HL-60/S4 treated with phorbol 12-myristate 13-acetate at 8.2 ng/mL for 4 days and 3 days (cell line): ENCODE measurements around the gene ATP2B2.

ENCODE experiments used
- in situ Hi-C: fragments of 300-500 bp; cut with MboI; formaldehyde crosslinking; loops from 2 replicates; pipeline ENCODE4 v1.15.0; 2022; ENCODE audit warnings: low sequenced_read_pairs

Gene ATP2B2

GRCh38 chr3:10434144-10434937, 71.0 kb downstream of the ATP2B2 start:
- in situ Hi-C loops, result no loop called here

- in situ Hi-C loops, result no loop called here
Observed at GRCh38 chr3:10432931-10433330, 72.5 kb downstream of the ATP2B2 start.

GRCh38 chr3:10432156-10432845, 73.1 kb downstream of the ATP2B2 start:
- in situ Hi-C loops, result no loop called here

GRCh38 chr3:10430805-10431204, 74.6 kb downstream of the ATP2B2 start:
- in situ Hi-C loops, result no loop called here

GRCh38 chr3:10428406-10429091, 76.8 kb downstream of the ATP2B2 start:
- in situ Hi-C loops, result no loop called here

GRCh38 chr3:10426346-10427220, 78.8 kb downstream of the ATP2B2 start:
- in situ Hi-C loops, result no loop called here

GRCh38 chr3:10423171-10423882, 82.1 kb downstream of the ATP2B2 start:
- in situ Hi-C loops, result no loop called here

GRCh38 chr3:10421996-10422395, 83.4 kb downstream of the ATP2B2 start:
- in situ Hi-C loops, result no loop called here

- in situ Hi-C loops, result no loop called here
Observed at GRCh38 chr3:10420745-10421475, 84.5 kb downstream of the ATP2B2 start.

GRCh38 chr3:10419637-10420232, 85.7 kb downstream of the ATP2B2 start:
- in situ Hi-C loops, result no loop called here

- in situ Hi-C loops, result no loop called here
Observed at GRCh38 chr3:10417847-10418246, 87.5 kb downstream of the ATP2B2 start.

GRCh38 chr3:10416730-10417300, 88.6 kb downstream of the ATP2B2 start:
- in situ Hi-C loops, result no loop called here

- in situ Hi-C loops, result no loop called here
Observed at GRCh38 chr3:10413041-10413440, 92.3 kb downstream of the ATP2B2 start.

GRCh38 chr3:10411598-10412332, 93.6 kb downstream of the ATP2B2 start:
- in situ Hi-C loops, result no loop called here

- in situ Hi-C loops, result no loop called here
Observed at GRCh38 chr3:10410383-10411002, 94.9 kb downstream of the ATP2B2 start.

GRCh38 chr3:10408680-10409079, 96.7 kb downstream of the ATP2B2 start:
- in situ Hi-C loops, result no loop called here

GRCh38 chr3:10407361-10407760, 98.0 kb downstream of the ATP2B2 start:
- in situ Hi-C loops, result no loop called here

GRCh38 chr3:10406414-10406813, 99.0 kb downstream of the ATP2B2 start:
- in situ Hi-C loops, result no loop called here
